Measurements from ENCODE around the gene SORCS2.

GRCh38 chr4:7727749-7728148 lies 535.4 kb downstream of the SORCS2 start:
- TF ChIP-seq CTCF (IDR thresholded peaks at IDR 0.05) (no peak), EZH2 (IDR thresholded peaks at IDR 0.05; ENCODE audit: borderline replicate concordance, insufficient read depth, low read depth, low read length, poor library complexity, severe bottlenecking) (no peak)
